Trophoblast cell (in vitro differentiated cells and primary cell): Measurements from ENCODE around the gene ABAT.

ENCODE experiments used
- DNase-seq, 2 donors: peaks; one replicate each; pipeline ENCODE4 v3.0.0-alpha.2; 2016
- H2AFZ ChIP-seq: 2 replicates; pipeline ENCODE4 v1.6.1; 2013; ENCODE audit warnings: low read length, moderate library complexity, mild to moderate bottlenecking; ENCODE audit not compliant: insufficient read depth, poor library complexity
- H2AK5ac ChIP-seq: 2 replicates; pipeline ENCODE4 v1.6.1; 2013; ENCODE audit warnings: mild to moderate bottlenecking, low read length
- H2BK120ac ChIP-seq: 2 replicates; pipeline ENCODE4 v1.6.1; 2013; ENCODE audit warnings: low read length, mild to moderate bottlenecking, moderate library complexity; ENCODE audit not compliant: insufficient read depth, poor library complexity
- H2BK12ac ChIP-seq: 2 replicates; pipeline ENCODE4 v1.6.1; 2013; ENCODE audit warnings: mild to moderate bottlenecking, low read length, moderate library complexity
- H2BK5ac ChIP-seq: 2 replicates; pipeline ENCODE4 v1.6.1; 2013; ENCODE audit warnings: low read length, low read depth, moderate library complexity, mild to moderate bottlenecking; ENCODE audit not compliant: poor library complexity
- H3K14ac ChIP-seq: 2 replicates; pipeline ENCODE4 v1.6.1; 2013; ENCODE audit warnings: mild to moderate bottlenecking, low read length
- H3K18ac ChIP-seq: 2 replicates; pipeline ENCODE4 v1.6.1; 2013; ENCODE audit warnings: mild to moderate bottlenecking, low read length
- H3K23ac ChIP-seq: 2 replicates; pipeline ENCODE4 v1.6.1; 2013; ENCODE audit warnings: low read length
- H3K27ac ChIP-seq: 2 replicates; pipeline ENCODE4 v1.5.1; 2013; ENCODE audit warnings: low read depth, mild to moderate bottlenecking, inconsistent platforms, low read length, moderate library complexity
- H3K27me3 ChIP-seq: 2 replicates; pipeline ENCODE4 v1.6.1; 2013; ENCODE audit warnings: inconsistent platforms, mild to moderate bottlenecking, low read length, moderate library complexity; ENCODE audit not compliant: insufficient read depth
- H3K36me3 ChIP-seq, 2 experiments: 1 replicate in 1 of 2; 2 replicates in 1 of 2; pipeline ENCODE4 v1.6.1; 2013; ENCODE audit warnings: low read length in 2 of 2, mild to moderate bottlenecking in 2 of 2, moderate library complexity in 1 of 2; ENCODE audit not compliant: insufficient read depth in 2 of 2, control insufficient read depth in 1 of 2
- H3K4ac ChIP-seq: 2 replicates; pipeline ENCODE4 v1.6.1; 2013; ENCODE audit warnings: low read depth, mild to moderate bottlenecking, low read length, moderate library complexity
- H3K4me1 ChIP-seq, 2 experiments: 1 replicate in 1 of 2; 2 replicates in 1 of 2; pipeline ENCODE4 v1.6.1; 2013; ENCODE audit warnings: low read length in 2 of 2, mild to moderate bottlenecking in 2 of 2, moderate library complexity in 1 of 2; ENCODE audit not compliant: insufficient read depth in 2 of 2, control insufficient read depth in 1 of 2
- H3K4me2 ChIP-seq: 2 replicates; pipeline ENCODE4 v1.6.1; 2013; ENCODE audit warnings: inconsistent platforms, mild to moderate bottlenecking, low read length, moderate library complexity
- H3K4me3 ChIP-seq: 2 replicates; pipeline ENCODE4 v1.5.1; 2013; ENCODE audit warnings: mild to moderate bottlenecking, low read depth, low read length, inconsistent platforms
- H3K79me1 ChIP-seq: one replicate; pipeline ENCODE4 v1.6.1; 2013; ENCODE audit warnings: low read length
- H3K79me2 ChIP-seq: 2 replicates; pipeline ENCODE4 v1.6.1; 2013; ENCODE audit warnings: low read length, mild to moderate bottlenecking; ENCODE audit not compliant: control insufficient read depth, insufficient read depth, poor library complexity
- H3K9ac ChIP-seq: 2 replicates; pipeline ENCODE4 v1.6.1; 2013; ENCODE audit warnings: mild to moderate bottlenecking, low read length
- H3K9me3 ChIP-seq: 2 replicates; pipeline ENCODE4 v1.6.1; 2013; ENCODE audit warnings: low read depth, mild to moderate bottlenecking, control low read depth, inconsistent platforms, low read length; ENCODE audit not compliant: insufficient read depth
- H4K12ac ChIP-seq: 2 replicates; pipeline ENCODE4 v1.6.1; 2013; ENCODE audit warnings: low read depth, mild to moderate bottlenecking, low read length, moderate library complexity
- H4K8ac ChIP-seq: 2 replicates; pipeline ENCODE4 v1.6.1; 2013; ENCODE audit warnings: low read depth, mild to moderate bottlenecking, low read length, moderate library complexity
- H4K91ac ChIP-seq: one replicate; pipeline ENCODE4 v1.6.1; 2013; ENCODE audit warnings: low read depth, mild to moderate bottlenecking, low read length, moderate library complexity
- WGBS: extraction: QIAGEN DNeasy Blood & Tissue Kit; methylation state at CpG from one replicate; pipeline ENCODE4 v1.1.7; 2013; ENCODE audit warnings: missing lambda C conversion rate; ENCODE audit not compliant: insufficient read length, insufficient coverage; ENCODE audit errors: extremely low coverage; 5-methylcytosine and 5-hydroxymethylcytosine counted together

Gene ABAT

DNA sequence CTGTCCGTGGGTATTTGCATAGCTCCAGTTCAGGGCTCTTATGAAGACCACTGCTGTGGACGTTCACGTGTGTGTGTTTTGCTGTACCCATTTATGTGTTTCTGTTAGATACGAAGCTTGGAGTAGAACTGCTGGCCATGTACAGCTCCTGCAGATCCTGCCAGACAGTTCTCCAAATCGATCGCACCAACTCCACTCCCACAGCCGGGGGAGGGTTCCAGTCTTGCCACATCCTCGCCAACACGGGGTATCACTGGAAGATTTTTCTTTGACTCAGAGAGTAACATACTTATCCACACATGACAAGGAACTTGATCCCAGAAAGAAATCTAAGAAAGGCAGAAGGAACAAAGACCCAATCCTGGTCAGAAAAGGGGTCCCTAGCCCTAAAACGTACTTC lies 85.6 kb downstream of the ABAT start:
- Histone ChIP-seq H2AFZ (no peak overlapping the region), H4K91ac (no peak overlapping the region), H2BK120ac (no peak overlapping the region), H3K4me2 (no peak overlapping the region), H4K12ac (no peak overlapping the region), H3K23ac (no peak overlapping the region), H3K27me3 (no peaks in the 10 kb centered on the region), H3K18ac (no peak overlapping the region), H3K79me2 (no peaks in the 10 kb centered on the region), H3K14ac (no peak overlapping the region), H2AK5ac (no peak overlapping the region), H2BK12ac (no peak overlapping the region), H3K9me3 (peaks cover 4% of the 10 kb centered on the region), H3K79me1 (no peaks in the 10 kb centered on the region), H4K8ac (no peak overlapping the region), H3K4me3 (no peak overlapping the region), H3K4ac (no peak overlapping the region), H3K9ac (no peak overlapping the region), H3K36me3 (no peaks in the 10 kb centered on the region), H2BK5ac (no peak overlapping the region), H3K27ac (no peak overlapping the region), H3K4me1 (no peaks in the 10 kb centered on the region)
- no CpG with 5 or more reads among the region's 10 CpGs for whole genome bisulfite sequencing
- DNase-seq = no peak

DNA sequence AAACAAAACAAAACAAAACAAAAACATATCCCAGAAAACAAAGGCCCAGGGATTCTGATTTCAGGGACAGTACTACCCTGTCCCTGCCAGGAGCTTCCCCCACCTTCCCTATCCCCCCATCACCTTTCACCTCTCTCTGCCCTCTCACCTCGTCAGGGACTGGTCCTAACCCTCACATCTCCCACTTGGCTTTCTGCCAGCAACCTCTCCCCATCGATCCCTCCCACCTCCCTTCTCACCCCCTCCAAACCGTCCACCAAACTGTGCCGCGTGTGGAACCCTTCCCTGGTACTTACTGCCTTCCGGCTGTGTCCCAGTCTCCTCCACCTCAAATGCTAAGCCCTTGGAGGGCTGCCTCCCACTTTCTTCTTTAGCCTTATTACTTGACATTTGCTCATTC lies 86.7 kb downstream of the ABAT start:
- Histone ChIP-seq H2BK12ac (no peak overlapping the region), H3K4me2 (no peak overlapping the region), H3K79me1 (no peaks in the 10 kb centered on the region), H2BK5ac (no peak overlapping the region), H3K36me3 (no peaks in the 10 kb centered on the region), H2BK120ac (no peak overlapping the region), H3K27me3 (no peaks in the 10 kb centered on the region), H3K23ac (no peak overlapping the region), H3K9me3 (peaks cover 4% of the 10 kb centered on the region), H3K18ac (no peak overlapping the region), H3K4me3 (no peak overlapping the region), H3K4me1 (no peaks in the 10 kb centered on the region), H3K4ac (no peak overlapping the region), H2AK5ac (no peak overlapping the region), H4K91ac (no peak overlapping the region), H4K8ac (no peak overlapping the region), H4K12ac (no peak overlapping the region), H3K14ac (no peak overlapping the region), H3K79me2 (no peaks in the 10 kb centered on the region), H3K27ac (no peak overlapping the region), H3K9ac (no peak overlapping the region), H2AFZ (no peak overlapping the region)
- no peak for DNase-seq
- WGBS = no CpG with 5 or more reads among the region's 6 CpGs

DNA sequence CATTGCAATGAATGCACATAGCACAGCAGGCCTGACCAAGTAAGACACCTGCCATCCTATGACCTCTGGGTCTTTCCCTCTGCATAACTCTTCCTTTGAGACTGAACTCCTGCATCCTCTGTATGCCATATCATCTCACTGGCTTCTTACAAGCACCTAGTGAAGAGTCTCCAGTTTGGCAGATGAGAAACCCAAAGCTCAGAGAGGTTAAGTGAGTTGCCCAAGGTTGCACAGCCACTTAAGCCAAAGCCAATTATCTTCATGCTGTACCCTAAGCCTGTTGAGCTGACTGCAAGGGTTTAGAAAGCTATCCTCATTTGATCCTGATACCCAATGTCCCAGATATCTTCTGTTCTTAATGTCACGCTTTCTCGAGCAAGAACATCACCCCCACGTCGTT lies 87.8 kb downstream of the ABAT start:
- Histone ChIP-seq H2BK120ac (no peak overlapping the region), H3K14ac (no peak overlapping the region), H3K36me3 (no peaks in the 10 kb centered on the region), H3K27ac (no peak overlapping the region), H3K79me1 (no peaks in the 10 kb centered on the region), H2BK5ac (no peak overlapping the region), H4K91ac (no peak overlapping the region), H2AK5ac (no peak overlapping the region), H4K12ac (no peak overlapping the region), H2AFZ (no peak overlapping the region), H3K4me3 (no peak overlapping the region), H4K8ac (no peak overlapping the region), H3K27me3 (no peaks in the 10 kb centered on the region), H3K23ac (no peak overlapping the region), H3K4ac (no peak overlapping the region), H3K79me2 (no peaks in the 10 kb centered on the region), H3K9ac (no peak overlapping the region), H2BK12ac (no peak overlapping the region), H3K9me3 (peaks cover 4% of the 10 kb centered on the region), H3K4me2 (no peak overlapping the region), H3K4me1 (no peaks in the 10 kb centered on the region), H3K18ac (no peak overlapping the region)
- no peak for DNase-seq
- no CpG with 5 or more reads among the region's 4 CpGs for WGBS

DNA sequence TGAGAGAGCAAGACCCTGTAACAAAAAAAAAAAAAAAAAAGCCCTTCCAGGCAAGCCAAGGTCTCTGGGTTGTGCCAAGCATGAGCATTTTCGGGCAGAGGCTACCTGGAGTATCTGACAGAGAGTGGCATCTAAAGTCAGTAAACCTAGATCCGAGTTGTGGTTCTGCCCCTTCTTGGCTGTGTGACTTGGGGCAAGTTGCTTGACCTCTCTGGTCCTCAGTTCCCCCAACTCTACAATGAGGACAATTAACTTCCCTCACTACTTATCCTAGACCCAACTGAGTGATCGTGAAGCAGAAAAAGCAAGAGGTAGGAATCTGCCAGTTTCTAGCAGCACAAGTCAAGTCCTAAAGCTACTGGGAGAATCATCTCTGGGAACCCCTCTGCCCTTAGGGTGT lies 88.7 kb downstream of the ABAT start:
- no peaks in the 10 kb centered on the region for H3K79me1 ChIP-seq
- H2BK120ac ChIP-seq = no peak overlapping the region
- no peak overlapping the region for H3K27ac ChIP-seq
- no peak overlapping the region for H4K8ac ChIP-seq
- H3K4me2 ChIP-seq = no peak overlapping the region
- H3K23ac ChIP-seq = no peak overlapping the region
- DNase-seq = no peak
- H4K12ac ChIP-seq = no peak overlapping the region
- no CpG with 5 or more reads among the region's 3 CpGs for WGBS
- H3K14ac ChIP-seq = no peak overlapping the region
- no peak overlapping the region for H2BK5ac ChIP-seq
- no peak overlapping the region for H3K18ac ChIP-seq
- H2AFZ ChIP-seq = no peak overlapping the region
- no peaks in the 10 kb centered on the region for H3K4me1 ChIP-seq
- no peak overlapping the region for H2BK12ac ChIP-seq
- H4K91ac ChIP-seq = no peak overlapping the region
- H3K9me3 ChIP-seq = peaks cover 4% of the 10 kb centered on the region
- no peak overlapping the region for H3K4me3 ChIP-seq
- no peak overlapping the region for H3K9ac ChIP-seq
- no peaks in the 10 kb centered on the region for H3K27me3 ChIP-seq
- H3K4ac ChIP-seq = no peak overlapping the region
- no peaks in the 10 kb centered on the region for H3K36me3 ChIP-seq
- no peak overlapping the region for H2AK5ac ChIP-seq
- no peaks in the 10 kb centered on the region for H3K79me2 ChIP-seq
